ENCODE data around the gene KLF11.
A peak's percentile ranks its signal among the peaks of the same experiment; 100 is the strongest.

The KLF11 gene

DNA sequence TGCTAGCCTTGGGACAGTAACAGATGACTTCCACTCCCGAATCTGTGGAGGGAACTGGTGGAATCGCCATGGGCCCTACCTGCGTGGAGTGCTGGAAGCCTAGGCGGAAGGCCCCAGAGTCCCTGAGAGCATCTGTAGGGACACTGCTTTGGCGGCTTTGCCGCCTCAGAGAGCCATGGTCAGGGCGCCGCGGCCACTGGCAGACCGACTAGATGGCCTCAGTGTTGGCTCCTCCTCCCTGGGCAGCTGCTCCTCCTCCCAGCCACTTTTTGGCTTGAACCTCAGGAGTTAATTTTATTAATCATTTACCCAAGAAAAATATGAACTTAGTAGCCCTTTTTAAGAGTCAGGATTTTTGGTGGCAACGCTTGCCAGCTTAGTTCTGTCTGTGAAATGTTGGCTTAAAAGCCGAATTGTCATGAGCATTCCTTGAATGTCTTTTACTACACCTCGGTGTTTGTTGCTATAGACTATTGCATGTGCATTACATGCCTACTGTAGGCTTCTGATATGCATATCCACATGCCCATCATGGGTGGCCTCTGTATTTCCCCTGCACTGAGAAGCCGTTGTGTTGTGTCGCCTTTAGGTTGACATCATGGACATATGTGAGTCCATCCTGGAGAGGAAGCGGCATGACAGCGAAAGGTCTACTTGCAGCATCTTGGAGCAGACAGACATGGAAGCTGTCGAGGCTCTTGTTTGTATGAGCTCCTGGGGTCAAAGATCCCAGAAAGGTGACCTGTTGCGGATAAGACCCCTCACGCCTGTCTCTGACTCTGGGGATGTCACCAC is 2.4 kb downstream of the KLF11 start:
- intact Hi-C loops (cut with DNase I; ENCODE audit: low total_unique reads), result loop anchor here (5.0 kb wide), 1 partner anchor 233 kb away; no protein-coding TSS in a partner anchor
- Histone ChIP-seq H3K36me3 (peaks cover 14 to 42% (median 24%) of the 10 kb centered on the region in 3 donors), H3K27ac (peak overlapping the region; percentile 91 to 94)

DNA sequence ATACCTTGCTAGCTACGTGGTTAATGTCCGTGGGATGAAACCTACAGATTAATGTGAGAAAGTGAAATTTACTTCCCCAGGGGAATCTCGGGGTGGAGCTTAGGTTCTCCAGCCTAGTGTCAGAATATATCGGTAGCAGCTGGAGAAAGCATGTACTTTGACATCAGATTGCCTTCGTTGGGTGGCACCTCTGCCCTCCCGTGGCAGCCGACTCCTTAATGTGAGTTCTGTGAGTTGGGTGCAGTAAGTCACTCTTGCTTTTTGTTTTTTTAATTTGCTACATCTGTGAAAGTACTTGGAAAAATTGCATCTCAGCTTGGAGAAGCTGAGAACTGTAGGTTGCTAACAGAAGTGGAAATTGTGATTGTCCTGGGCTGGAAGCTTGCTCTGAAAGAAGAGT is 3.6 kb downstream of the KLF11 start:
- TF ChIP-seq, protein P1, sequence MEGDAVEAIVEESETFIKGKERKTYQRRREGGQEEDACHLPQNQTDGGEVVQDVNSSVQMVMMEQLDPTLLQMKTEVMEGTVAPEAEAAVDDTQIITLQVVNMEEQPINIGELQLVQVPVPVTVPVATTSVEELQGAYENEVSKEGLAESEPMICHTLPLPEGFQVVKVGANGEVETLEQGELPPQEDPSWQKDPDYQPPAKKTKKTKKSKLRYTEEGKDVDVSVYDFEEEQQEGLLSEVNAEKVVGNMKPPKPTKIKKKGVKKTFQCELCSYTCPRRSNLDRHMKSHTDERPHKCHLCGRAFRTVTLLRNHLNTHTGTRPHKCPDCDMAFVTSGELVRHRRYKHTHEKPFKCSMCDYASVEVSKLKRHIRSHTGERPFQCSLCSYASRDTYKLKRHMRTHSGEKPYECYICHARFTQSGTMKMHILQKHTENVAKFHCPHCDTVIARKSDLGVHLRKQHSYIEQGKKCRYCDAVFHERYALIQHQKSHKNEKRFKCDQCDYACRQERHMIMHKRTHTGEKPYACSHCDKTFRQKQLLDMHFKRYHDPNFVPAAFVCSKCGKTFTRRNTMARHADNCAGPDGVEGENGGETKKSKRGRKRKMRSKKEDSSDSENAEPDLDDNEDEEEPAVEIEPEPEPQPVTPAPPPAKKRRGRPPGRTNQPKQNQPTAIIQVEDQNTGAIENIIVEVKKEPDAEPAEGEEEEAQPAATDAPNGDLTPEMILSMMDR (IDR thresholded peaks at IDR 0.05), result no peak
- intact Hi-C loops (cut with DNase I; ENCODE audit: low total_unique reads), result loop anchor here (5.0 kb wide), 1 partner anchor 235 kb away; no protein-coding TSS in a partner anchor
- Histone ChIP-seq H3K4me3 (no peak overlapping the region), H3K27me3 (no peaks in the 10 kb centered on the region), H3K27ac (peak overlapping the region; percentile 5 to 94), H3K36me3 (peaks cover 14 to 53% (median 34%) of the 10 kb centered on the region in 3 donors), H3K9me3 (no peaks in the 10 kb centered on the region), H3K4me1 (peaks cover 0 to 60% (median 47%) of the 10 kb centered on the region in 4 donors)
- no peak for DNase-seq

More for the DNA sequence above, 2.4 kb downstream of the KLF11 start:
- TF ChIP-seq, protein P1 (IDR thresholded peaks at IDR 0.05), result no peak
- H3K27me3 ChIP-seq, result no peaks in the 10 kb centered on the region
- no peak overlapping the region for H3K4me3 ChIP-seq
- peaks cover 0 to 67% (median 50%) of the 10 kb centered on the region in 4 donors for H3K4me1 ChIP-seq
- DNase-seq, result no peak
- no peaks in the 10 kb centered on the region for H3K9me3 ChIP-seq

DNA sequence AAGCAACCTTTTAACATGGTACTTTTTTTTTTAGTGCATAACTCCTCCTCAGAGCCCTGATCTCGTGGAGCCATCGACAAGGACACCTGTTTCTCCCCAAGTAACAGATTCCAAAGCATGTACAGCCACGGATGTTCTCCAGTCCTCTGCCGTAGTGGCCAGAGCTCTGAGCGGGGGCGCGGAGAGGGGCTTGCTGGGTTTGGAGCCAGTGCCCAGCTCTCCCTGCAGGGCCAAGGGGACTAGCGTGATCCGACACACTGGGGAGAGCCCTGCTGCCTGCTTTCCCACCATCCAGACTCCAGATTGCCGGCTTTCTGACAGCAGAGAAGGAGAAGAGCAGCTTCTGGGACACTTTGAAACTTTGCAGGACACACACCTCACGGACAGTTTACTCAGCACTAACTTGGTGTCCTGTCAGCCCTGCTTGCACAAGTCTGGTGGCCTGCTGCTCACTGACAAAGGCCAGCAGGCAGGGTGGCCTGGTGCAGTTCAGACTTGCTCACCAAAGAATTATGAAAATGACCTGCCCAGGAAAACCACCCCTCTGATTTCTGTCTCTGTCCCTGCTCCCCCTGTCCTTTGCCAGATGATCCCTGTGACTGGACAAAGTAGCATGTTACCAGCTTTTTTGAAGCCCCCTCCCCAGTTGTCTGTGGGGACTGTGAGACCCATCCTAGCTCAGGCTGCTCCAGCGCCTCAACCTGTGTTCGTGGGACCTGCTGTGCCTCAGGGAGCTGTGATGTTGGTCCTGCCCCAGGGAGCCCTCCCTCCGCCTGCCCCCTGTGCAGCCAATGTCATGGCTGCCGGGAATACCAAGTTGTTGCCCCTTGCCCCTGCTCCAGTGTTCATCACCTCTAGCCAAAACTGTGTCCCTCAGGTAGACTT is 4.5 kb downstream of the KLF11 start:
- H3K9me3 ChIP-seq, result no peaks in the 10 kb centered on the region
- H3K36me3 ChIP-seq, result peaks cover 20 to 62% (median 41%) of the 10 kb centered on the region in 3 donors
- no peak for DNase-seq
- intact Hi-C loops (cut with DNase I; ENCODE audit: low total_unique reads), result loop anchor here (2.0 to 5.0 kb wide), 2 partner anchors 63 to 236 kb away; no protein-coding TSS in a partner anchor
- TF ChIP-seq, protein P1 (IDR thresholded peaks at IDR 0.05), result no peak
- H3K27me3 ChIP-seq, result no peaks in the 10 kb centered on the region
- H3K27ac ChIP-seq, result peak overlapping the region; percentile 5 to 41
- no peak overlapping the region for H3K4me3 ChIP-seq
- H3K4me1 ChIP-seq, result peaks cover 0 to 52% (median 39%) of the 10 kb centered on the region in 4 donors

DNA sequence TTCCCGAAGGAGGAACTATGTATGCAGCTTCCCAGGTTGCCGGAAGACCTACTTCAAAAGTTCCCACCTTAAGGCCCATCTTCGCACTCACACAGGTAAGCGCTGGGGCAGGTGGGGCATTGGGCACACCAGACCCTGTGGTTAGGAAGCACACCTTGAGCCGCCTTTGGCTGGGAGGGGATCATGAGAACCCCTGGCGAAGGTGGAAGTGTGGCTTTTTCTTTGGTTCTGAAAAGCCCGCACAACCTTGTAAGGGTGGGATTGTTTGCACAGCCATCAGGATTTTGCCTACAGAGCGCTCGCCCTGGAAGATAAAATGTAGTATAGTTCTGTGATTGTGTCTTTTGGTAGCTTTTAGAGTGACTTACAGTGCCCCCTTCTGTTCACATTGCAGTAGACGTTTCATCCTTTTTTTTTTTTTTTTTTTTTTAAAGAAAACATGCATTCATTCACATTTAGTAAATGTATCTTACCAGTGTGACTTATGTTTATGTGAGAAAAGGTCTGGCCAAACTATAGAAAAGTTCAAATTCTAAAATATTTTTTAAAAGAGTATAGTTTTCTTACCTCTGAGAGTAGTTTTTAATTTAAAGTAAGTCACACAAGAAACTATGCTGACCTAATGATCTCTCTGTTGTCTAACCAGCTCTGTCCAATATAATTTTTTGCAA is 5.3 kb downstream of the KLF11 start:
- H3K27me3 ChIP-seq, result no peaks in the 10 kb centered on the region
- peak overlapping the region; percentile 5 to 21 for H3K27ac ChIP-seq
- intact Hi-C loops (cut with DNase I; ENCODE audit: low total_unique reads), result loop anchor here (2.0 to 5.0 kb wide), 2 partner anchors 64 to 236 kb away; no protein-coding TSS in a partner anchor
- TF ChIP-seq, protein P1 (IDR thresholded peaks at IDR 0.05), result peak; percentile 53 to 63
- peaks cover 25 to 70% (median 49%) of the 10 kb centered on the region in 3 donors for H3K36me3 ChIP-seq
- H3K4me1 ChIP-seq, result peaks cover 0 to 60% (median 39%) of the 10 kb centered on the region in 4 donors
- DNase-seq, result no peak
- no peaks in the 10 kb centered on the region for H3K9me3 ChIP-seq
- no peak overlapping the region for H3K4me3 ChIP-seq

DNA sequence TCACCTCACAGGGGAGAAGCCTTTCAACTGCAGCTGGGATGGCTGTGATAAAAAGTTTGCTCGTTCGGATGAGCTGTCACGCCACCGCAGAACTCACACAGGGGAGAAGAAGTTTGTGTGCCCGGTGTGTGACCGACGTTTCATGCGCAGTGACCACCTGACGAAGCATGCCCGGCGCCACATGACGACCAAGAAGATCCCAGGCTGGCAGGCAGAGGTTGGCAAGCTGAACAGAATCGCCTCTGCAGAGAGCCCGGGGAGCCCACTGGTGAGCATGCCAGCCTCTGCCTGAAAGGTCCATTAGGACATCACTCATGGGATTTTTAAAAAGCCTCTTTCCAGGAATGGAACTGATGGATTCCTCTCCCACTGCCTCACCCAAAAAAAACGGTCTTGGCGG is 8.9 kb downstream of the KLF11 start:
- no peaks in the 10 kb centered on the region for H3K27me3 ChIP-seq
- peaks cover 0 to 41% (median 17%) of the 10 kb centered on the region in 4 donors for H3K4me1 ChIP-seq
- intact Hi-C loops (cut with DNase I; ENCODE audit: low total_unique reads), result no loop called here
- peaks cover 33 to 82% (median 60%) of the 10 kb centered on the region in 3 donors for H3K36me3 ChIP-seq
- no peaks in the 10 kb centered on the region for H3K9me3 ChIP-seq
- TF ChIP-seq, protein P1 (IDR thresholded peaks at IDR 0.05), result no peak
- no peak for DNase-seq
- H3K4me3 ChIP-seq, result no peak overlapping the region
- H3K27ac ChIP-seq, result no peak overlapping the region
